ENCODE measurements around the gene TEKT3.

The TEKT3 gene

DNA sequence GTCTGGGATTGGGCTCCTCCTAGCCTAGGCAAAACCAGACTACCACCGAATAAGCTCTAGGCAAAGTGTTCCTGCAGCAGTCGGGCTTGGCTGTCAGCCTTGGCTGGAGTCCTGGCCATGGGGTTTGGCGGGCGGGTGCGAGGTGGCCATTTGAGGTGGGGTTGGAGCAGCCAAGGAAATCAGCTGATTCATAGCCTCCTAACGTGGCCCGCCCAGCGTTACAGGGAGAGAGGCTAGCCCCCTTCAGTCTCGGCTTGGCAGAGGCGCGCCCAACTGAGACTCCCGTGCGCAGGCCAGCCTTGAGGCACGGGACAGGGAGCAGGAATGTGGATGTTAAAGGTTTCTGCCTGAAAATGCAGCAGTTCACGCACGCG, 78.2 kb downstream of the TEKT3 start:
- DNase-seq = no peak

DNA sequence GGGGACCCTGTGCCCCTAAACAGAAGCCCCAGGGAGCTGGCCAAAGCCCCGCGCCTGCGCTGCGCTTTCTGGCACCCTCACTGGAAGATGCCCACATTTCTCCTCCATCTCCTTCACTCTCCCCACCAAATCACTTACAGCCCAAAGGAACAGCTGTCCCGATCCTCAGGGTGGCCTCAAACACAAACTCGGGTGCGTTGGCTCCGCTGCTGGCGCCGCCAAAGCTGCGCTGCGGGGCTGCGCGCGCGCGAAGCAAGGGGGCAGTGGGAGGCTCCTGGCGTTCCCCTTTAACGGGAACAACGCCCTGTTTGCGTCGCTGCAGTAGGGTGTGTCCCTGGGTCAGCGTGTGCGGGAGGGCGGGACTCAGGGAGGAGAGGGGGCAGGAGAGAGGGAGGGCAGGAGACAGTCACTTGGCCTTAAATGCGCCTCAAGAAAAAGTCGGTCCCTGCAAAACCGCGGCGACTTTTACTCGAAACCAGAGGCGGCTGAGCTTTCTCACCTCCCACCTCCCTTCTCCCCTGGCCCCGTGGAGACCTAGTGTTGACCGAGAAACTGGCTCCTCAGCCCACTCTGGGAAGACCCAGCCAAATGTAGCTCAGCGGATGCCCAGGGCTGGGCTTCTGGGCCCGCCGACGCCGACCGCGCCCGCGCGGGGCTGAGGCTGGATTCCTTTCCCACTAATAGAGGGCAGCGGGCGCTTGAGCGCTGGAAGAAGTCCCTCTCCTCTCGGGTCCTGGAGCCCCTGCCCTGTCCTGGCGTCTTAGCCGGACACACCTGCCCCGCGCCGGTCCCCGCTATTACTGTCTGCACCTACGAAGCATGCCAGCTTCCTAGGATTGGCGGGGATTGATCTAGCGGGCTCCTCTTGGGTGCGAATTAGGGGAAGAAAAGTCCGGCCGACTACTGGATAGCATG, 78.8 kb downstream of the TEKT3 start:
- DNase-seq = no peak

DNA sequence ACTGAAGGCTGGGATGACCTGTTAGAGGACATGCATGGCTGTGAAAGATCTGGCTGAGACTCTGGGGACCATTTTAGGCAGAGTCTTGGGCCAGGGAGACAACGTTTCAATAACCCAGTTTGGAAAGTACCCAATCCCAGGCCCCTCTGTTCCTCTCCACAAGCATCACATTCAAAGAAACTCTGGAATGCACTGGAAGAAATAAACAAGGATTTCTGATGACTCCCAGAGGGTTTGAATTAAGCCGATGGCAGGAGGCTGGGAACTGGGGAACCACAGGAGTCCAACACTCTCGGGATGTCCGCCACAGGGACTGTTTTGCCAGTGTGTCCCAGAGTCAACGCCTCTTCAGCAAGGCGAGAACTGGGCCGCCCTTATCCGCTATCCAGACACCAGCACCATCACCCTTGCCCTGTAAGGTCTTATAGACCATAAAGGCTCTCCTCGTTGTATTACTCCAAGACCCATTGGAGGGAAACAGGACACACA, 79.6 kb downstream of the TEKT3 start:
- DNase-seq = no peak

DNA sequence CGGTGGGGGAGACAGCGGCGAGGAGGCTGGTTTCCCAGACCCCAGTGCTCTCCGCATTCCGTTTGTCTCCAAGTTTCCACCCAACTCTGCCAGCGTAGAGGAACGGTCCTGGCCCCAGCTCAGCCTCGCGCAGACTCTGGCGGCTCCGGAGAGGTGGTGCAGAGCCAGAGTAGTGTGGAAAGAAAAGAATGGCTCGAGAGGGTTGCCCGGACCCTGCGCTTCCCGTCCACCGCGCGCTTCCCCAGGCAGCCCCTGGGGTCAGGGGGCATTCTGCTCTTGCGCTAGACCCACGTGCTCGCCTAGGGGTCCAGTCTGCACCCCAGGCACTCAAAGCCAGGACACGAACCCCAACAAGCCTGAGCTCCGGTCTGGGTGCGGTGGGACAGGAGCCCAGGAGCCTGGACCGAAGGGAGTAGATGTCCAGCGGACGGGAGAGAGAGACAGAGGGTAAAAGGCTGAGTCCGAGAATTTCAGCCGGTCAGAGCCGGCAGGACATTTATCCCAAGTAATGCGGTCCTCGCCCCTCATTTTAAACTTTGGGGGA, 80.1 kb downstream of the TEKT3 start:
- DNase-seq = no peak

- no peak for DNase-seq
Measured at GRCh38 chr17:15260376-15261257, 80.8 kb downstream of the TEKT3 start.

DNA sequence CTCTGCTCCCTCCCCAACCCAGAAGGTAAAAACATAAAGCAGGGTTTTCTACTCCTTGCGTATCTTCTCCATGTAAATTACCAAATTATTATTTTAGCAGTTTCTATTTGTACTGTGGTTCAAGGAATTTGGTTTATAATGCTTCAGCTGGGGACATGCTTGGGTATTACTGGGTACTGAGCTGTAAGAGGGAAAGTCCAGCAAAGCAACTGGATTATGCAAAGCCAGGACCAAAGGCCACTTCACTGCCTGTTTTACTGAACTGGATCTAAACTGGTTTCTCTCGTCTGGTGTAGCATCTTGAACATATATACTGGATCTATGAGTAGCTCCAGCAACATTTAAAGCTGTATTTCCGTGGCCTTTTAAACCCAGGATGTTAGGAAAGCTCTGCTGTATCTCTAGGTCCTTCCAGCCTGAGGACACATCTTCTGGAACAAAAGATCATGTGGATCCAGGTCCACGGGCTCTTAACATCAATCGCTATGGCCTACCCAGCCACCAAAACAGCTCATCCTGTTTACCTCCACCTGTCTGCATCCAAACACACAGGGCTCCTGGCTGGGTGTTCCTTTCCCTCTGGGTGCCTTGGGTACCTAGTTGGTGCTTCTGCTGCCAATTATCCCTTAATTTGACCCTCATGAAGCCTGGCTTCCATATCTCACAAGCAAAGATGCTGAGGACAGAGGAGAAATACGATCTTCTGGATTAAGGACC, 83.4 kb downstream of the TEKT3 start:
- DNase-seq = no peak

DNA sequence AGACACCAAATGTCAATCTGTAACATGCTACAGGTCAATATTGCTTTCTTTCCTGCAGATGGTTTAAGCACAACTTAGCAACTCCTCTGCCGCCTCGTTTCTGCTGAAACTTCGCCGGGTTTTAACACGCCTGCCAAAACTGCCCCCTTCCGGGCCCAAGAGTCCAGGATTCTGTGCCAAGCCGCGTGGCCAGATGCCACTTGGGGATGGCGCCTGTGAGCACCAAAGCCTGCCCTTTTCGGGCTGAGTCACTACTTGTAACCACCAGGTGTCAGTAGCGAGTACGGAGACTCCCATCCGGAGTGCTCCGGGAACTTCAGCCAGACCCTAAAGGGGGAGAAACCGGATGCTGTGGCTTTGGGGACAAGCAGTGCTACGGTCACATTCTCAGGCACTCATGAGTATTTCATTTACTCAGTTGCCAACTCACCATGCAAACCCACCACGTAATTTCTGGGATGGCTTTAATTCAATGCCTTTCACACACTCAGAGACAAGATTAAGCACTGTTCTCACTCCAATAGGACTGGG, 84.1 kb downstream of the TEKT3 start:
- peak; percentile 38 for DNase-seq

DNA sequence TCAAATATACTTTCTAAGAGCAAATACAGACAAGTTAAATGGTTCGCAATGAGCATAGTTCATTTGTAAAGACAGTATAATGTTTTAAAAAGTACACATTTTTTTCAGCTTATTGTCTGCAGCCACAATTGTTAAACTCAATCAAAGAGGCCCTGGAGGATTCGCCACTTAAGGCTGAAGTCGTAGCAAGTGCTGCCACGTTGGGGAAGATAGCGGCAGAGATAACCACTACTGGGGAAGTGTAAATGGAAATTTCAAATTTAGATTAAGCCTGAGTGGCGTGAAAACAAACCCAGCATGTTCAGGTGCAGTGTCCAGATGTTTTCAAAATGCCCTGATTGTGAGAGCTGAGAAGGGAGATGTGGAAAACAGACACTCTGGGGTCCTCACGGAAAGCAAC, 84.7 kb downstream of the TEKT3 start:
- no peak for DNase-seq

DNA sequence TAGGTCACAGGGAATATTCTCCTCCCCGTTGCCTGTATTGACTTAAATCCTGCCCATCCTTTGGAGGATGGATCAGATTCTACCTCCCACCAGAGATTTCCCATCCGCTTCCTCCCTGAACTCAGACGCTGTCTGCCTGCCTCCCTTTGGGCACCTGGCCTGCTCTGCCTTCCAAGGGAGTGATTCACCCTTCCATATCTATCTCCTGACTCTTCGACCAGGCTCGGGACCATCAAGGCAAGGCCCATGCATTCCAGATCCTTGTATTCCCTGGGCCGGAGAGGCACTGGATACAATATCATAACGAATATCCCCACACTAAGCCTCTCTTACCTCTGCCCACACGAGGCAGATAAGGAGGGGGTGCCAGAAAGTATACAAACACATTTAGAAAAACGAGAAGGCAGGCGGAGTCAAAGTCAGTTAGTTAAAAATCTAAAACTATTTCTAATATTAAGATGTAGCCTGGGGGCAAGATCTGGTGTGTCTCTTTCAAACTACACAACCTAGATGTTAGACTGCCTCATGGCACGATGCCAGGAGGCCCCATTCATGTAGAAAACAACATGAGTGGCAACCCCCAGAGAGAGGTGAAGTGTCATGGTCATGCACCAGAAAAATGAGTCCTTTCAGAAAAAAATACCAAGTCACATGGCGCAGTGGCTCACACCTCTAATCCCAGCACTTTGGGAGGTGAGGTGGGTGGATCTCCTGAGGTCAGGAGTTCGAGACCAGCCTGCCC, 85.5 kb downstream of the TEKT3 start:
- DNase-seq = no peak

All from NCI-H1694 treated with DMSO at 0.1 percent for 48 hours (cell line).